Hematopoietic multipotent progenitor cell (in vitro differentiated cells): Measurements from ENCODE around the gene KRT33B. TPM values are rescaled to one million over a fixed set of nuclear protein-coding genes. Genes with fewer than 3 reads are reported as not detected.
"Not testable (repeated sequence)": the region's sequence is repeated elsewhere in the genome, so short reads cannot be mapped to it uniquely, and the experiment has no call there.

ENCODE experiments used
- DNase-seq, 3 donors: peaks; one replicate each; pipeline ENCODE4 v3.0.0-alpha.2; 2011 to 2015; ENCODE audit warnings: low read depth in 2 of 3, low spot score in 2 of 3
- total RNA-seq: library from RNA; depleted of rRNA; stranded (reverse); fragments of >200 nt; gene quantifications from one replicate; pipeline ENCODE4 v1.2.3, GENCODE V29; 2012

The KRT33B gene
- not detected for total RNA-seq

GRCh38 chr17:41369713-41370112 lies at the start of gene KRT33B:
TSS of gene KRT33B (minus strand) at chr17:41369813. CDS start at chr17:41369750, 63 bp downstream.
- no peak for DNase-seq

DNA sequence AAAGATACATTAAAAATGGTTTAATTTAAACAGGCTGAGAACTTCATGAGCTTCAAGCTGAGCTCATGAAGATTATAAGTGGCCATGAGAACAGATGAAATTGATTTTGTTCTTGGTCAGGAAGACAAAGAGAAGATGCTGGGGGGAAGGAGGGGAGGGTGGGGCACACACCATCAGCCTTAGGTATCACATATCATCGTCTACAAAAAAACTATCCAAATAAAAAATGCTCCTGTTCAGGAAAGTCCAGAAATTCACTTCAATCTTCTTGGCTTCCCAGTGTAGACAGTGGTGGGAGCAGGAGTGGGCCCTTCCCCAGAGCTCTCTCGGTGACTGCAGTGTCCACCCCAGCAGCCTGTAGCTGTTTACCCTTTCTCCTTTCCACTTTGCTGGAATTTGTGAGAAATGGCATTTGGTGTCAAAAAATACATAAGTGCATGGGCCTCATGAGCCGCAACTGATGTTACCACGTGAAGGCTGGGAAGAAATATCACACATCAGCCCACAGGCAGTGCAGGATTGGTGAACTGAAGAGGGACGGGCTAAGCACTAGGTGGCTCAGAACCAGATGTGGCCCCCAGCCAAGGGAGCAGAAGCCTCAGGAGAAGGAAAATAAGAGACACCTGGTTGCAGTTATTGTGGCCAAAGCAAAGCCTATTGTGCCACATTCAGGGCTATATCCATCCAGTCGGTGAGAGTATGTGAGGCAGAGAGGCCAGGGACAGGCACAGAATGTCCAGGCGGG lies 48.7 kb upstream of the KRT33B start:
- no peak for DNase-seq

GRCh38 chr17:41417576-41418015 lies 48.0 kb upstream of the KRT33B start:
- peak in 1 of 3 donors; percentile 10 for DNase-seq

DNA sequence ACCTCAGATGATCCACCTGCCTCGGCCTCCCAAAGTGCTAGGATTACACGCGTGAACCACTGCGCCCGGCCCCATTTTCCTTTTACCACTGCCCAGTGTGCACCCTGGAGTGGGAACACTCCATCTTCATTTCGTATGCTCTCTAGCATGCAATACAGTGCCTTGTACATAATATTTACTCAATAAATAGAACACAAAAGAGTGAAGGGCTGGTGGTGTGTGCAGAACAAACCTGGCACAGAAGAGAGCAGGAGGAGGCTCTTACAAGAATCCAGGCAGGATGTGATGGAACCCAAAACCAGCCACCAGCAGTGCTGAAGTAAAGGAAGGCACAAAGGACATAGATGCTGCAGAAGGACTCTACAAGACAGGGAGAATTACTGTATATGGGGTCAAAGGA lies 47.5 kb upstream of the KRT33B start:
- no peak for DNase-seq

DNA sequence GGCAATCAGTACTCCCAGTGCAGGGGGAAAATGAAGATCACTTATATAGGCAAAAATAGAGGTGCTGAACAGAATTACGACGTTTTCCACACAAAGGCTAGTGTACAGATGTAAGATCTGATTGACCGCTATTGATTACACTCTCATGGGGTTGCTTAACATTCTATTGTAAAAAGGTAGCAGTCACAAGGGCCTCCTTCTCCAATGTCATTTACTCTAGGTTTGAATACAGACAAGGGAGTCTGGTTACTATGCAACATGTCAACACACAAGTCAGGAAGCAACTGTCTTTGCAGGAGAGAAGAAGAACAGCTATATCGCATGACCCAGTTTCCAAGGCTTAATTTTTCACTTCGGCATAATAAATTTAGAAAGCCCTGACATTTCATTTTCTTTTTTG lies 46.9 kb upstream of the KRT33B start:
- DNase-seq, result no peak

DNA sequence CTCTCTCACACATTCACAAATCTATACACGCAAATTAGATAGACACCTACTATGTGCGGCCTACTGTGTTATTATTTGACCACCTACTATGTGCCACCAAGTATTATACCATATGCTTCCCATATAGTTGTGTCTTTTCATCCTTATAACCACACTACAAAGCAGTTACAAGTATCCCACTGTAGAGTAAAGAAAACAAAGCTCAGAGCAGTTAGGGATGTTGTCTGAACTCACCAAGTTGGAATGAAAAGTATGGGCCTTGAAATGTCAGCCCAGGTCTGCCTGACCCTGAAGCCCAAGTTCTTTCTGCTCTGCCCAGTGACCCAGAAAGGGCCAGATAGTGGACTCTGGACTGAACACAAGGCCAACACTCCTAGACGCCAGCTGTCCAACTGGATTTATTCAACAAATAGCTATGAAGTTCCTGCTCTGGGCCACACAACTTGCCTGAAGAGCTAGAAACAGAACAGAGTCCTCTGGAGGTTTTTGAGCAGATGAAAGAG lies 46.3 kb upstream of the KRT33B start:
- DNase-seq, result no peak

DNA sequence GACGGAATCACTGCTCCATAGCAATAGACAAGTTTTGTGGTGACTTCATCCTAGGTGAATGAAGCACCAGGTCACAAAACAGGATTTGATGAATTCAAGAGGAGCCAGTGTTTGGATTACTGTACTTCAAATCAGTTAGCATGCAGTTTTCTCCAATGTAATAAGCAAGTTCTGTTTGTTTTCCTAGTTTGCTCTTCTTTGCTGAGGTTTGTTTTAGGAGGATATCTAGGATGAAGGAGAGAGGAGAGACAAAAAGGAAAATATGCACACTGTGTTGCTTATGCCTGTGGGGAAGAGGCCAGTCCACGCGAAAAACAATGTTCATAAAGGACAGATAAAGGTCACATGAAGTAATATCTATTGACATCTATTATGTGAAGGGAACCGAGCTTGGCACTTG lies 45.8 kb upstream of the KRT33B start:
- DNase-seq, result no peak

- DNase-seq, result no peak
Observed at GRCh38 chr17:41413982-41414381, 44.4 kb upstream of the KRT33B start.

DNA sequence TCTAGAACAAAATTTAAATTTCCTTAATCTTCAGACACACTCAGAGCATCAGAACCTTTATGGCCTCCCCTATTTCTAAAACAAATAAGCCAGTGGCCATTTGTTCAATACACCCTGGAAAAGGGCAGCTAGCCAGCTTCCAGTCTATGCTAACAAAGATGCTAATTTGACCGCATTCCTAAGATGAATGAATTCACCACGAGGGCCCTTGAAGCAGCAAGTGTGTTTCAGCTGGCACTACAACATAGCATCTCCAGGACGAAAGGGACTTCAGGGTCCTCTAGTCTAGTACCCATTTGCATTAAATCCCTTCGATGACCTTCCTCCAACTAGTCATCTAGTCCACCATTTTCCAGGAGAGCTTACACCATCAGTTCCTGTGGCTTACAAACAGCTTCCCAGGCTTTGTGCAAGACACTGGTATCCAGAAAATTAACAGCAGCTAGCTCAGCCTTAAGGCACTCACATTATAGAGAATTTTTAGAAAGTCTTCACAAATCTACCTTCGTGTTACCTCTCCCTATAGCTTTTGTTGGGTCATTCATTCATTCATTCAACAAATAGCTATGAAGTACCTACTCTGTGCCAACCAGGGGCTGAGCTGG lies 43.8 kb upstream of the KRT33B start:
- DNase-seq, result no peak

DNA sequence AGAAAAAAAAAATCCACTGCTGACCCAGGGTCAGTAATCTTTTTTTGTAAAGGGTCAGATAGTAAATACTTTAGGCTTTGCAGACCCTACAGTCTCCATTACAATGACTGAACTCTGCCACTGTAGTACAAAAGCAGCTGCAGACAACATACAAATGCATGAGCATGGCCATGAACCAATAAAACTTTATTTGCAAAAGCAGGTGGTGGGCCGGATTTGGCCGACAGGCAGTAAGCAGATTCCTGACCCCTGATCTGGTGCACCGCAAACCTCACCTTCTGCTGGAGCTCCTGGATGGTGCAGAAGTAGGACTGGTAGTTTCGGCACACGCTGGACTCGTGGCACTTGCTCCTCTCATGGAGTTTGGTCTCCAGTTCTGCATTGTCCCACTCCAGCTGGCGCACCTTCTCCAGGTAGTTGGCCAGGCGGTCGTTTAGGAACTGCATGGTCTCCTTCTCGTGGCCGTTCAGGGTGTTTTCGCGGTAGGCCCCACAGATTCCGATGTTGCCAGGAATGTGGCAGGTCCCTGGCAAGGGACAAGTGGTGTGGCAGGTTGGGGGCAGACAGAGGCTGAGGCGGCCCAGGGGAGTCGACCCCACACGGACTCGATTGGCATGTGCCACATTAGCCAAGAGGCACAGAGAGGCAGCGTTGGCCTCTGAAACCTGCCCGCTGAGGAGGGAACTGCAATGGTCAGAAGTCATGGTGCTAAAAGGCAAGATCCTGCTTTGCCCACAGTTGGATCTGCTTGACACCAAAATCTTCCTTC lies 41.6 kb upstream of the KRT33B start:
- no peak for DNase-seq

DNA sequence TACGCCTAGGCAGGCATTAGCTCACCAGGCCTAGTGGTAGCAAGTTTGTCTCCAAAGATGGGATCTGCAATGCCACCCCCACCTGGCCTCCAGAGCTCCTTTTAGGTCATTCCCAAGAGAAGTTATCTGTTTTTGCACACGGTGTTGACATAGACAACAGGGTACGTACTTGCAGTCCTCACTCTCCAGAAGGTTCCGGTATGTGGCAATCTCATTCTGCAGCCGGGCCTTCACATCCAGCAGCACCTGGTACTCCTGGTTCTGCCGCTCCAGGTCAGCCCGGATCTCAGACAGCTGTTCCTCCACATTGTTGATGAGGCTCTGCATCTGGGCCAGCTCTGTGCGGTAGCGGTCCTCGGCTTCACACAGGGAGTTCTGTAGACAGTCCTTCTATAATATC lies 37.6 kb upstream of the KRT33B start:
- no peak for DNase-seq

DNA sequence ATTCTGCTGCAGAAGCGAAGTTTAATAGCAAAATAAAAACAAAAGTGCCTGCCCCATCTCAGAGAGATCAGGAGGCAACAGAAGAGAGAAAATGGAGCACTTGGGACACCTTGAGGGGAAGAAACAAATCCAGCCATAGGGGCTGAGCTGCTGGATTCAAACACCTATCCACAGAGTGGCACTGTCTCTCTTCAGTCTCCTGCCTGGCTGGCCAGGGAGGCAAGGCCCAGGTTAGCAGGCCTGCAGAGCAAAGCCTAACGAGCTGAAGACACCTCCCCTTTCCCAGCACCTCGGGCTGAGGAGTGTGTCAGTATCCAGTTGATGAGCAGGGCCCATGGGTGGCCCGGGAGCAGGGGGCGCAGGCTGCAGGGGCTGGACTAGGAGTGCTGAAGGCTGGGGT lies 36.6 kb upstream of the KRT33B start:
- DNase-seq, result no peak

DNA sequence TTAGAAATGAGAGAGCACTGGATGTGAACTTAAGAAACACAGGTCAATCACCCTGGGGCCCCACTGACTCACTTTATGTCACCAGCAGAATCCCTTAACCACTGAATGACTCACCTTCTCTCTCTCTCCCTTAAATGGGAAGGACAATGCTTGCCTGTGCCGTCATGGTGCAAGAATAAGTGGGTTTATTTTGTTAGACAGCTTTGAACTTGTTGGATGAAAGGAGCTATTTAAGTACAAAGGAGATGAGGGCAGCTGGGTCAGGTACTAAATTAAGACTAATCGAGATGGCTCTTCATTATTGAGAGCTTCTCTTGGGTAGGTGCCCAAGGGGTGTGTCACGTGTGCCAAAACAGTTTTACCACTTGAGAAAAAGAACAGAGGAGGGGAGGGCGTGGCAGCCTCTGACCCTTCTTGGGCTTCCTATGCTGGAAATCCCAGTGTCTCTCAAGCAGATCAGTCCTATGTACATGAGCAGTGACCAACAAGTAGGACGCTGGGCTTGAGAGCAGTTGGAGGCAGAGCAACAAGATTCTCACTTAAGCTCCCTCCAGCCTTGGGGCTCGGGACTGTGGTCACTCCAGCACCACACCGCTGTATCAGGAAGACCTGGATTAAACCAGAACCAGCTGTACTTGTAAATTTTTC lies 34.5 kb upstream of the KRT33B start:
- no peak for DNase-seq

GRCh38 chr17:41403404-41404023 lies 33.9 kb upstream of the KRT33B start:
- DNase-seq, result no peak

DNA sequence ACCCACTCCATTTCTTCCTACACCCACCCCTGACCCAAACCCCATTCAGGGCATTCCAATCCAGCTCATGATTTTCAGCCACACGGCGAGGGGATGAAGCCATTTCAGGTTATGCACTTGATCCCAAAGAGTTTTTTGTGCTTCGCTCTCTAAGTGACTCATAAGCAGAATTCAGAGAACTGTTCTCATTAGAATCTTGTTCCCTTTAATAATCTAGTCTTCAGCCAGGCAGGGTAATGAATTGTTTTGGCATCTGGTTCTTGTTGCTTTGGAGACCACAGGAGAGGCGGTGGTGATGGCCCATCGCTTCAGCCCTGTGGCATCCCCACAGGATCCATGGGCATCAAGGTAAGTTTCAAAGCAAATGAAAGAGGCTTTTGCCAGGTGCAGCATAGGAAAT lies 32.5 kb upstream of the KRT33B start:
- DNase-seq, result no peak

DNA sequence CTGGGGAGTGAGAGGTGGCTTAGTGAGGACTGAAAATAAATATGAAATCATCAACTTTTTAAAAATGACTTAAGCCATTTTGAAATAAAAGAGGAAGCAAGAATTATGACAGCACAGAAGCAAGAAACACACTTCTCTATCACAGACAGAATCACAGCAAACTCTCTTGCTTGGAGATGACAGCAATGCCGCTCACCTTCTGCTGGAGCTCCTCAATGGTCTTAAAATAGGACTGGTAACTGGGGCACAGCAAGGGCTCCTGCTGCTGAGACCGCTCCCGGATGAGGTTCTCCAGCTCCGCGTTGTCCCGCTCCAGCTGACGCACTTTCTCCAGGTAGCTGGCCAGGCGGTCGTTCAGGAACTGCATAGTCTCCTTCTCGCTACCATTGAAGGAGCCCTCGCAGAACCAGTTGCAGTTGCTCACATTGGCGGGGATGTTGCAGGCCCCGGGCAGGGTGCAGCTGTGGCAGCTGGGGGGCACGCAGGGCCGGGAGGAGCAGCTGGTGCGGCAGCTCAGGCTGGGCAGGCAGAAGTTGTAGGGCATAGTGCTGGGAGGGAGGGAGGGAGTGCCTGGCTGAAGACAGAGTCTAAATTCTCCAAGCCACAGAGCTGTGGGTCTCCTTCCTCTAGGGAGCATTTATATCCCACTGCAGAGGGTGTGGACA lies 27.5 kb upstream of the KRT33B start, which contains the start of gene KRT31:
Gene KRT31, minus strand, starts transcription at position 613 of the 665 bp plus-strand sequence. Its CDS starts 69 bp downstream, at position 544.
- no peak for DNase-seq

- DNase-seq, result no peak
Observed at GRCh38 chr17:41396340-41396739, 26.7 kb upstream of the KRT33B start.

DNA sequence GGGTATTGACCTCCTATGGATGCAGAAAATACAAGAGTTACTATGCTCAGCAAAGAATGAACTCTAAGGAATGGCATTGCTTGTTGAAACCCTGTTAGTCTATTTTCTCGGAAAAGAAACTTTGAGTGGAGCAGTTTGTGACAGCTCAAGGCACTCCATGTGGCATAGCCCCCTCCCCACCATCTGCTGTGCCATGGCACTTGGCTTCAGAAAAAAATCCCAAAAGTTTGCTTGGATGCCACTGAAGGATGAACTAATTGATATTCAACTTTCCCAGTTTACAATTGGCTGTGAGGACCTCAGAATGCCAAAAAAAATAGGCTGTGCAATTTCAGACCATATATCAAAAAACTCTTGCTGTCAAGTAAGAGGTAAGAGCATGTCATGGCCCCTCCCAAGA lies 26.0 kb upstream of the KRT33B start:
- no peak for DNase-seq

- not testable (repeated sequence) for DNase-seq
Observed at GRCh38 chr17:41395044-41395443, 25.4 kb upstream of the KRT33B start.
